SK-N-SH (cell line): ENCODE measurements around the gene SYNE2.

Experiments used
- CTCF ChIP-seq: fragments of 200-600 bp; sonication (generic); IDR thresholded peaks from 2 replicates; pipeline ENCODE4 v1.6.1; 2017; ENCODE audit warnings: antibody characterized with exemption, mild to moderate bottlenecking, moderate library complexity
- FOXM1 ChIP-seq: IDR thresholded peaks from 2 replicates; pipeline ENCODE4 v1.4.0; 2012; ENCODE audit warnings: low read depth, mild to moderate bottlenecking
- MXI1 ChIP-seq: IDR thresholded peaks from 2 replicates; pipeline ENCODE4 v1.6.1; 2012; ENCODE audit warnings: mild to moderate bottlenecking, low read depth, low read length, improper control_type of control experiment
- POLR2AphosphoS5 ChIP-seq: IDR thresholded peaks from 2 replicates; pipeline ENCODE4 v1.6.1; 2012; ENCODE audit warnings: low read depth, low read length
- TAF1 ChIP-seq: IDR thresholded peaks from 2 replicates; pipeline ENCODE4 v1.6.1; 2012; ENCODE audit warnings: low read depth, mild to moderate bottlenecking, low read length, moderate library complexity, borderline replicate concordance

GRCh38 chr14:63962906-63963305, 110.1 kb downstream of the SYNE2 start:
- TF ChIP-seq TAF1 (no peak), CTCF (no peak), MXI1 (no peak), POLR2AphosphoS5 (no peak), FOXM1 (no peak)
